ENCODE data around the gene SLCO1A2.

GRCh38 chr12:21289698-21290097 lies 45.0 kb downstream of the SLCO1A2 start:
- TF ChIP-seq POLR2AphosphoS5 (IDR thresholded peaks at IDR 0.05; ENCODE audit: borderline replicate concordance, low read depth, low read length): no peak
- TF ChIP-seq EZH2 (IDR thresholded peaks at IDR 0.05): no peak
- TF ChIP-seq FOXP2 (optimal IDR thresholded peaks at IDR 0.05; ENCODE audit: control extremely low read depth, extremely low read length, insufficient read depth): no peak
